SKM-1 (cell line): ENCODE data around the gene WASHC1.
"Not testable (repeated sequence)": the region's sequence is repeated elsewhere in the genome, so short reads cannot be mapped to it uniquely, and the experiment has no call there.

Source experiments
- DNase-seq: peaks from one replicate; lab custom pipeline; 2025; ENCODE audit not compliant: unreplicated experiment; lab: John Stamatoyannopoulos, UW

WASHC1 gene, protein sequence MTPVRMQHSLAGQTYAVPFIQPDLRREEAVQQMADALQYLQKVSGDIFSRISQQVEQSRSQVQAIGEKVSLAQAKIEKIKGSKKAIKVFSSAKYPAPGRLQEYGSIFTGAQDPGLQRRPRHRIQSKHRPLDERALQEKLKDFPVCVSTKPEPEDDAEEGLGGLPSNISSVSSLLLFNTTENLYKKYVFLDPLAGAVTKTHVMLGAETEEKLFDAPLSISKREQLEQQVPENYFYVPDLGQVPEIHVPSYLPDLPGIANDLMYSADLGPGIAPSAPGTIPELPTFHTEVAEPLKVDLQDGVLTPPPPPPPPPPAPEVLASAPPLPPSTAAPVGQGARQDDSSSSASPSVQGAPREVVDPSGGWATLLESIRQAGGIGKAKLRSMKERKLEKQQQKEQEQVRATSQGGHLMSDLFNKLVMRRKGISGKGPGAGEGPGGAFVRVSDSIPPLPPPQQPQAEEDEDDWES

DNA sequence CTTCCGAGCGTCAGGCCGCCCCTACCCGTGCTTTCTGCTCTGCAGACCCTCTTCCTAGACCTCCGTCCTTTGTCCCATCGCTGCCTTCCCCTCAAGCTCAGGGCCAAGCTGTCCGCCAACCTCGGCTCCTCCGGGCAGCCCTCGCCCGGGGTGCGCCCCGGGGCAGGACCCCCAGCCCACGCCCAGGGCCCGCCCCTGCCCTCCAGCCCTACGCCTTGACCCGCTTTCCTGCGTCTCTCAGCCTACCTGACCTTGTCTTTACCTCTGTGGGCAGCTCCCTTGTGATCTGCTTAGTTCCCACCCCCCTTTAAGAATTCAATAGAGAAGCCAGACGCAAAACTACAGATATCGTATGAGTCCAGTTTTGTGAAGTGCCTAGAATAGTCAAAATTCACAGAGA is at the start of gene WASHC1:
WASHC1 (minus strand) TSS at position 101 of the 400 bp plus-strand sequence. CDS start 4,457 bp downstream, outside the sequence.
- DNase-seq = not testable (repeated sequence)

DNA sequence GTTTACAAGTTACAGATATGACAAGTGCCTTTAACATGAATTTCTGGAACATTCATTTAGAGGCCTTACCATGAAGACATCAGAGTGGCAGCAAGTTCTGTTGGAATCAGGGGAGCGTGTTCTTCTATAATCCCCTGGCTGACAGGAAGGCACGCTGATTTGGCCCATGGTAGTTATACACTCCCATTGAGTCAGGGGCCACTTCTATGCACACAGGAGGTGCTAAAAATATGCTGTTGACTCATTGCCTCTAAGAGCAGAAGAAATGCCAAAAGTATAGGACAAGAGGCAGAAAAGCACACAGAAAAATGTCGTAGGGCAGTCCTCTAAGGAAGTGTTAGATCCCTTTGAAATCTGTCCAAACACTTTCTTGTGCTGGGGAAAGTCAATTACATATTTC is 49.1 kb upstream of the WASHC1 start:
- not testable (repeated sequence) for DNase-seq

DNA sequence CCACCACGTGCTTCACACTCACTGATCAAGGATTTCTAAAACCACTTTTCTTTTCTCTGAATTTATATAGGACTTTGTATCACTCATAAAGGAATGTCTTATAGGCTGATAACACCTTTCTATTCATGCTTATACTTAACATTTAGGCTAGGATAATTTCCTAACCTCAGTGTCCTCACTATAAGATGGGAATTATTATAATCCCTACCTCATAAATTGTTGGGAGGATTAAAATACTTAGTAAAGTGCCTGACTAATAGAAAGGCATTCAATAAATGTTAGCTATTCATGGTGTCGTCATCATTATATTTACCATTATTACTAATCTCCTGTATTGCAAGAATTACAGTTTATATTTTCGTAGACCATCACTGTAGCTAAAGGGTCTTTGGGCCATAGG is 47.1 kb upstream of the WASHC1 start:
- not testable (repeated sequence) for DNase-seq

DNA sequence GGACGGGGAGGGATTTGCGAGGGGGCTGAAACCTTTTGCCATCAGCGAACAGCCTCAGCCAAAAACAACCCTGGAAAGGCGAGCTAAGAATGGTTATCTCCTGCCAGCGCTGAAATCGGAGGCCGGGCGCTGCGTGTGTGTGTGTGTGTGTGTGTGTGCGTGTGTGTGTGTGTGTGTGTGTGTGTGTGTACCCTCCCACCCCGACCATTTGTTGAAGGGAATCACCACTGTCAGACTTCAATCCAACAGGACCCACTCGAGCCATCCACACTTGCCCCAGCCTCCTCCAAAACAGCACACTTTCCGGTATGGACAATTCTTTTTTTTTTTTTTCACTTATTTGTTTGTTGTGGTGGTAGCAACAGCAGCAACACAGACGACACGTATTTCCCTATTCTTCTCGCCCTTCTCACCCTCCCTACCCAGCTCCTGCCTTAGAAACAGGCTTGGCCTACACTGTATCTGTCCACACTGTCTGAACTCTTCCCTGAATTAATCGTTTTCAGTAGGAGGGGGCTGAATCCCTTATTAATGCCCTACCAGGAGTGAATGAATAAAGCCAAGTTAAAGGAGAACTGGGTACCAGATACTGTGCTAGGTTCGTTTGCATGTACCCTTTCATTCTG is 44.8 kb upstream of the WASHC1 start:
- not testable (repeated sequence) for DNase-seq

DNA sequence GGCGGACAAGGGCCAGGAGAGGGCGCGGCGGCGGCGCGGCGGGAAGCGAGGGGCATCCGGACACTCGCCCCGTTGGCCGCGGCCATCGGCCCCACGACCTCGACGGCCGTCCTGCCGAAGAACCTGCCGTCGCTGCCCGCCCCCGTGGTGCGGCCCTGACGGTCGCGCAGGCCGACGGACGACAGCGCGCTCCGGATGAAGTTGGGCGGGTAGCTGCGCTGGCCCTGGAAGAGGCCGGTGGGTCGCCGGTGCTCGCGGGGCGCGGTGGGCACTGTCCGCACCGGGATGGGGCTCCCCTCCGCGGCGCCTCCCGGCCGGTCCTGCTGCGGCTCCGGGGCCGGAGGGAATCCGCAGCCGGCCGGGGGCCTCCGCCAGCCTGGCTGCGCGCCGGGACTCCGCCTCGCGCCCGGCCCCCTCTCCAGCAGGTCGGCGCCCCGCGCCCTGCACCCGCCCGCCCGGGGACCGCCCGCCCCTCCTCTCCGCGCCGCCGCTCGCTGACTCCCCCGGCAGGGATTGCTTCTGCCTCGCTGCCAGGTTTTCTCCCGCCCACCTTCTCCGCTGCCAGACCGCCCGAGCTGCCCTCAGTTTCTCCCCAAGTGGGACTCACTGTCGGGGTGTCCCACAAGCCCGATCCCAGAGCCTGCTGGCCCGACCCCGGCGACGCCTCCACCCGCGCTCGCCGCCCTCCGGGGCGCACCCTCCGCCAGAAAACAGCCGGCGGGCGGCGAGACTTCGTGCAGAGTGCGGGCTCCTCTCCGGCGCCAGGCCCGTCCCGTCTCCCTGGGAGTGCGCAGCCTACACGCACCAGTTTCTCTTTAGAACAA is 44.0 kb upstream of the WASHC1 start:
- not testable (repeated sequence) for DNase-seq

DNA sequence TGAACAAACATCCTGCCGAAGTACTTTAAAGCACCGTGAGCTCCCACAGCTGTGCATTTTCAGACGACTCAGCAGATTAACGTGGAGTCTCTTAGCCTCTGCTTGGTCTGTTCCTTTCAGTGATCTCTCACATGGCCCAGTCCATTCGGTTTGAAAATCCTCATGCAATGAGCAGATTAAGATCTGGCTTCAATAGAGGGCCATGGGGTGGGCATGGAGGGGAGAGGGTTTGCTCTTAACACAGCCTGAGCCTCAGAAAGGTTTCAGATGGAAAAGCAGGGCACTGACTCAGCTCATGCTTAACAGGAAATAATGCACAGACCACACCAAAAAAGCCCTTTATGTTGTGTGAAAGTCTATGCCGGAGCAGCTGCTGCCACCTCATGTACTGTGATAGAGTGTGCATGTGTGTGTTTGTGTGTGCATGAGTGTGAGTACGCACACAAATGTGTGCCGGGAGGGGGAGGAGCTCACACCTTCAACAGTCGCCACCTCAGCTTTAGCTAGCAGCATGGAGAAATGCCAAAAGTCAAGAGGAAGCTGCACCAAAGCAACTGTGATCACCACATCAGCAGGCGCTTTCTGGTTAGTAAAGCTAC is 33.9 kb upstream of the WASHC1 start:
- not testable (repeated sequence) for DNase-seq

DNA sequence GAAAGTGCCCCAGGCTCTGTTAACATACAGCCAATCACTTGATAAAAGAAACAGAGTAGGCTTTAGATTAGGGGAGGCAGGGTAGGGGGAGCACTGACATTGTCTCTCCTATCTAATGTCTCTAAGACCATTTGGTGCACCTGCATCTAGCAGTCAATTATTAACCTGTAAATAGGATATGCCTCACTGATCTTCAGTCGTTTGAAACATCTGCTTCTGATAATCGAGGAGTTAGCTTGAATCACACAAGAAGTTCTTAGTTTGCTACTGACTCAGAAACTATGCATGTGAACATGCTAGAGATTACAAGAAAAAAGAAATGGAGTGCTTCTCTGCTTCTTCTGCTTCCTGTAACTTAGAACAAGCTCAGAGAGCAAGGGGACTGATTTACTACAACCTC is 23.4 kb upstream of the WASHC1 start:
- DNase-seq = not testable (repeated sequence)

DNA sequence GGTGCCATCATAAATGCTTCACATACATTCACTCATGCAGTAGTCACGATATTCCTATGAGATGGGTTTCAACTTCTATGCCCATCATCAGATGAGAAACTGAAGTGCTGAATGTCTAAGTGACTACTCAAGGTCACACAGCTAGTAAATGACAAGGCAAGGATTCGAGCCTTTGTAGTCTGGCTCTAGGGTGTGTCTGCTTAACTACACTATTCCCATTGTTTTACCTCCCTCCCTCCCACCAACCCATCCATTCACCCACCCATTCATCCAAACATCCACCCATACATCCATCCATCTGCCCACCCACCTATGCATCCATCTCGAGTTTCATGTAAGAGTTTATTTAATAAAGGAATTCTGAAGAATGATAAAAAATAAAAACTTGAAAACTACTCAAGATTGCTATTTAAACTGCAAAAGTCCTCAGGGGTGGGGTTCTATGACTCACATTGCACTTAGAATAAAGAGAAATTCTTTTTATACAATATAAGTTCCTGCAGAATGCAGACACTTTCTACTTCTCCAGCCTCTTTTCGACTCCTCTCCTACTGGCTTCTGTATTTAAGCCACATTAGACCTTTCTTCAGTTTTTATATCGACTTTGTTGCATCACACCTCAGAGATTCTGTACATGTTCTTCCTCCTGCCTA is 19.1 kb upstream of the WASHC1 start:
- not testable (repeated sequence) for DNase-seq

DNA sequence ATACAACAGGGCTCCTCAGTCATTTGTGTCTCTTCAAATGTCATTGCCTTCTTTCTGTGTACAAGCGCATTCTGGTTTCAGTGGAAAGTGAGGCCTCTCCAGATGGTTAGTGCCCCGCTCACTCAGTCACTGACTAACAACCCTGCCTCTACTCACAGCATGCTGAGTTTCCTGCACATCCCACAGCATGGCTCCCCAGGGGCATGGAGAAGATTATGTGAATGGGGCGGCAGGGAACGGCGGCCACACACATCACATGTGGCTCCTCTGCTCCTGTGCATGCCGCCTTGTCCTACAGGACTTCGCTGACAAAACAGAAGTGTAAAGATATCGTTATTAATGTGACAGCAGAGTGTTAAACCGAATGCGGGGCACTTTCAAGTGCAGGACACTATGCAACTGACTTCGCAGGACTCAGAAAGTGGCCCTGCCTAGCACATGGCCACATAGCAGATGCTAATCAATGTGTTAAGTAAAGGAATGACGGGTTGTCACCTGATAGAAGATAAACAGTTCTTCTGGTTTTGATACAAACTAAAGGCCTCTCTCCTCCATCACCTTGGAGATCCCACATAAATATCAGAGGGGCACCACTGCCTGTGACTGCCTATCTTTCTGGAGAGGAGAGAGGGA is 17.5 kb upstream of the WASHC1 start:
- not testable (repeated sequence) for DNase-seq

DNA sequence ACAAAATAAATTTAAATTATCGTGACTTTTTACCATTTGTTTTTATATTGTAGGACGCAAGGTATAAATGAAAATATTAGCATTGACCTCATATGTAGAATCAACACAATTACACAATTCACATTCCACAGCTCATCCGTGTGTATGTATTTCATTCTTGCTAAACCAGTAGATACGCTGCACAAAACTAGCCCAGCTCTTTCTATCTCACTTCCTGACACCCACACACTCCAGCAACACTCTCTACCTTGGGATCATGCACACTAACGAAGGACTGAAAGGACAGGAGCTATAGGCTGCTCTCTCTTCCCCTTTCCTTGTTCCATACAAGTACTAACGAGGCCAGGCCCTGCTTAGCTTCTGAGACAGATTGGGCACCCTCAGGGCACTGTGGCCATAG is 16.9 kb upstream of the WASHC1 start:
- not testable (repeated sequence) for DNase-seq

DNA sequence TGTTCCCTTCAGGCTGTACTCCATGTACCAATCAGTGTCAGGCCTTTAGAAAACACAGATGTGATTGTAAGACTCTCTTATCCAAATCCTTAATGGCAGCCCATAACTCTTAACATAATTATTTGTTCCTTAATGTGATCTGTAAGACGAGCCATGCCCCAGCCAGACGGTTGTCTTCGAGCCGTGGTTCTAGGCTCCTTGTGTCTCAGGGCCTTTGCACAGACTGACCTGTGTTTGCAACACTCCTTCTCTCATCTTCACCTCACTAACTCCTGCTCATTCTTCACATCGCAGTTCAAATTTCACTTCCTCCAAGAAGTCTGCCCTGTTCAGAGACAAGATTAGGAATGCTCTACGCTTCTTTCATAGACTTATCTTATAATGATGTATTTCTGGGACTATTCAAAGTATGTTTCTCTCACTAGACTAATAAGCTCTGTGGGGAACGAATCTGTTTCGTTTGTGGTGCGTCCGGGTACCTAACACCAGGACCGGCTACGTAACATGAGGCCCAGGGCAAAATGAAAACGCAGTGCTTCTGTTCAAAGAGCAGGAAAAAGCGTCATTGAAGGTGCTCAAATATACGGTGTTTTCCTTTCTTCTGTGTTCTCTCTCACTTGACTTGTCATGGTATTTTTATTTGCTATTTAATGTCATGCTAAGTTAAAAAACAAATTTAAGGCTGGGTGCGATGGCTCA is 16.1 kb upstream of the WASHC1 start:
- DNase-seq = not testable (repeated sequence)

DNA sequence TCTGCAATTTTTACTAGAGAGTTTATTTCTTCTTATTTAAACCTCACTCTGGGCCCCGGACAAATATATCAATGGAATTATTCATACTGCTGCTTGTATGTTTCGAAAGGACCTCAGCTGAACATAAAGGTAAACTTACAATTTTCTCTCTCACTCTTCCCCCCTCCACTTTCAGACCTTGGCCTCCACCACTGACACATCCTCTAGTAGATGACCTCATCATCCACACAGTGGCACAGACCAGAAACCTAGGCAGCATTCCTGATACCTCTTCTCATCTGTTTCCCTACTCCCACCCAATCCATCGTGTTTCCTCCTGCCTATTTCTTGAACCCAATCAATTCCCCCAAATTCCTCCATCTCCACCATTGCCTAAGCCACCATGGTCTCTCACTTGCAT is 15.2 kb upstream of the WASHC1 start:
- not testable (repeated sequence) for DNase-seq

DNA sequence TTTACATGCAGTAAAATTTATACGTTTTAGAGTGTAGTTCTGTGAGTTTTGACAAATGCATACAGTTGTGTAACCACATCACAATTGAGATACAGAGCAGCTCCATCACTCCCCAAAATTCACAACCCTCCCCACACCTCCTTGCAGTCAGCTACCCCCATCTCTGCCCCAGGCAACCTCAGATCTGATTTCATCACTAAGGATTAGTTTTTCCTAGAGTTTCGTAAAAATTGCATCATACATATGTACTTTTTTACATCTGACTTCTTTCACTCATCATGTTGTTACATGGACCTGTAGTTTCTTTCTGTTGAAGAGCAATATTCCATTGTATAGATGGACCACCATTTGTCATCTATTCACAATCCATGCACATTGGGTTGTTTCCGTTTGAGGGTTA is 14.4 kb upstream of the WASHC1 start:
- DNase-seq = not testable (repeated sequence)

DNA sequence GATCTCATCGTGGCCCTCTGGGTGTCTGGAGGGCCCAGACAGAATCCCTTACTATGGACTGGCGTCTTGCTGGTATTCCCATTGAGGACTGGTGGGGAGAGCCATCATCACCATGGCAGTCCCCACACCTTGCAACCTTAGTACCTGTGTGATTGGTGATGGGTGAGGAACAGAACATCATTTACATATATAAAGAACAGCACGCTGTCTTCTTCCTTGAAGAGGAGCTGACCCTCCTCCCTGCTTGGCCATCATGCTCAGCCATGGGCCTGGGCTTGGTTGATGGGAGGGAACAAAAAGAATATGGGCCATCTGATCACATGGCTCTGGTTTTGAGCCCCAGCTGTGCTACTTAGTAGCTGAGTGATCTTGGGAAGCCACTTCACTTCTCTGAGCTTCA is 13.9 kb upstream of the WASHC1 start:
- DNase-seq = not testable (repeated sequence)

DNA sequence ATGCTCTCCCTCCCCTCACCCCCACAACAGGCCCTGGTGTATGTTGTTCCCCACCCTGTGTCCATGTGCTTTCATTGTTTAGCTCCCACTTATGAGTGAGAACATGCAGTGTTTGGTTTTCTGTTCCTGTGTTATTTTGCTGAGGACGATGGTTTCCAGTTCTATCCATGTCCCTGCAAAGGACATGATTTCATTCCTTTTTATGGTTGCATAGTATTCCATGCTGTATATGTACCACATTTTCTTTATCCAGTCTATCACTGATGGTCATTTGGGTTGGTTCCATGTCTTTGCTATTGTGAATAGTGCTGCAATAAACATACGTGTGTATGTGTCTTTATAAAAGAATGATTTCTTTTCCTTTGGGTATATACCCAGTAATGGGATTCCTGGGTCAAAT is 12.6 kb upstream of the WASHC1 start:
- not testable (repeated sequence) for DNase-seq

DNA sequence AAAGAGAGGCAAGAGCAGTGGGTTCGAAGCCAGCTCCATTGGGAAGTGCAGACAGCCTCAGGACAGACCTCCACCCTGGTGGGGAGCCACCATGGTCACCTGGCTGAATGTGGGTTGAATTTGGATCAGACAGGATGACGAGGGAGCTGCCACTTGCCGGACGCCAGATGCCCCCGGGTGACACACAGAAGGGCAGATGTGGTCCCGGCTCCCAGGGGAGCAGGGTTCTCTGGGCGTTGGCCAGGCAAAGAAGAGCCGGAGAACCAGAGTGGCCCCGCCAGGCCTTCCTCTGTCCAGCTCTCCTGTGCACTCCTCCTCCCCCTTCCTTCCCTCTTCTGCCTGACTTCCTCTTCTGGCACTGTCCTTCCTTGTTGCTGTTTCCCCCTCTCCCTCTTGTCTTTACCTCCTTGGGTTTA is 12.0 kb upstream of the WASHC1 start:
- peak; percentile 26 for DNase-seq

DNA sequence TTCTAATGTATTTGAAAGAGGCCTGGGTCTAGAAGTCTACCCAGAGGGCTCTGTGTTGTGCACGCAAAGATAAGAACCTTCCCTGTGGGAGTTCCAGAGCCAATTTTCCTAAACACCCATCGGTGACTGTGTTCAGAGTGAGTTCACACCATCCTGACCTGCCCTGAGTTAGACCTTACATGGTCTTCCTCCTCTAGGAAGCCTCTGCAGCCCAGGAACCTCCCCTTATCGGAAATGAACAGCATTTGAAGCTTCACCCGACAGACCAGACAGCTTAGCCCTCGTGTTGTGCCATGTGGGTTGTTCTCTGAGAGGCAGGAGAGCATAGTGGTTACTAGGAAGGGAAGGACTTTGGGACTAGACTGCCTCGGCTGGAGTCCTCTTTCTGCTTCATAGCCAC is 3.1 kb upstream of the WASHC1 start:
- DNase-seq = not testable (repeated sequence)

DNA sequence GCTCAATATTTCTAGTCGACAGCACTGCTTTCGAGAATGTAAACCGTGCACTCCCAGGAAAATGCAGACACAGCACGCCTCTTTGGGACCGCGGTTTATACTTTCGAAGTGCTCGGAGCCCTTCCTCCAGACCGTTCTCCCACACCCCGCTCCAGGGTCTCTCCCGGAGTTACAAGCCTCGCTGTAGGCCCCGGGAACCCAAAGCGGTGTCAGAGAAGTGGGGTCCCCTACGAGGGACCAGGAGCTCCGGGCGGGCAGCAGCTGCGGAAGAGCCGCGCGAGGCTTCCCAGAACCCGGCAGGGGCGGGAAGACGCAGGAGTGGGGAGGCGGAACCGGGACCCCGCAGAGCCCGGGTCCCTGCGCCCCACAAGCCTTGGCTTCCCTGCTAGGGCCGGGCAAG is 481 bp downstream of the WASHC1 start:
- not testable (repeated sequence) for DNase-seq

DNA sequence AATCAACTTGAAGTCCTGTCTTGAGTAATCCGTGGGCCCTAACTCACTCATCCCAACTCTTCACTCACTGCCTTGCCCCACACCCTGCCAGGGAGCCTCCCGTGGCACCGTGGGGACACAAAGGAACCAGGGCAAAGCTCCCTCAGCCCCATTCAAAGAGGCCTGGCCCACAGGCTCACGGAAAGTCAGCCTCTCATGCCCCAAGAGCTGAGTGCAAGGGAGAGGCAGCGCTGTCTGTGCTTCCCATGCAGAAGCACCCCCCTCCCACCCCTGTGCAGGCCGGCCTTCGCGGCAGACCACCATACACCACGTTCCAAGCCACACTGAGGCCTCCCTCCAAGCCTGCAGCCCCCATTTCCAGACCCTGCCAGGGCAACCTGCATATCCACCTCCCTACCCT is 7.6 kb downstream of the WASHC1 start:
- not testable (repeated sequence) for DNase-seq
